PC-3 (cell line): ENCODE results near the gene AGXT. TPM values are rescaled to one million over a fixed set of nuclear protein-coding genes. Genes with fewer than 3 reads are reported as not detected.

Experiments used
- ATAC-seq: fragments of 200-7000 bp; cut with Tn5 transposase; 2 replicates; pipeline ENCODE4 v1.9.1; 2020; ENCODE audit warnings: mild to moderate bottlenecking, moderate library complexity
- BruUV-seq: library from RNA; stranded (reverse); fragments of 400-500 nt; replicated peaks from 2 replicates; lab custom pipeline; 2021; lab: Mats Ljungman, UMichigan
- CTCF ChIA-PET: fragments of 300-600 bp; sonication (Branson Sonifier 250); formaldehyde crosslinking; loops from one replicate; lab custom pipeline; 2022; ENCODE audit warnings: antibody characterized with exemption; lab: Charles Lee
- POLR2A ChIA-PET: fragments of 300-600 bp; sonication (Branson Sonifier 250); formaldehyde crosslinking; loops from one replicate; lab custom pipeline; 2022; ENCODE audit warnings: antibody characterized with exemption; ENCODE audit not compliant: unreplicated experiment; lab: Charles Lee
- DNase-seq: peaks from one replicate; pipeline ENCODE4 v3.0.0-alpha.2; 2015
- H2AFZ ChIP-seq: fragments of 300-600 bp; sonication (generic); 2 replicates; pipeline ENCODE4 v1.6.0; 2016; ENCODE audit warnings: antibody characterized with exemption, low read length
- H3F3A ChIP-seq: fragments of 300-600 bp; sonication (generic); one replicate; pipeline ENCODE4 v1.6.0; 2017; ENCODE audit warnings: antibody characterized with exemption, low read length, control low read depth, mild to moderate bottlenecking; ENCODE audit not compliant: unreplicated experiment
- H3K27ac ChIP-seq: fragments of 300-600 bp; sonication (generic); 2 replicates; pipeline ENCODE4 v1.5.1; 2016; ENCODE audit warnings: mild to moderate bottlenecking, low read length
- H3K27me3 ChIP-seq: fragments of 300-600 bp; sonication (generic); 2 replicates; pipeline ENCODE4 v1.6.1; 2016; ENCODE audit warnings: low read length, mixed read lengths
- H3K36me3 ChIP-seq: fragments of 300-600 bp; sonication (generic); 2 replicates; pipeline ENCODE4 v1.6.1; 2016; ENCODE audit warnings: low read depth, mixed run types, low read length, mixed read lengths
- H3K4me1 ChIP-seq: fragments of 300-600 bp; sonication (generic); 2 replicates; pipeline ENCODE4 v1.5.1; 2016; ENCODE audit warnings: low read length; ENCODE audit not compliant: insufficient read depth
- H3K4me2 ChIP-seq: fragments of 300-600 bp; sonication (generic); 2 replicates; pipeline ENCODE4 v1.6.0; 2016; ENCODE audit warnings: low read length
- H3K4me3 ChIP-seq: fragments of 300-600 bp; sonication (generic); 2 replicates; pipeline ENCODE4 v1.5.1; 2016; ENCODE audit warnings: mild to moderate bottlenecking, low read length, mixed read lengths
- H3K79me2 ChIP-seq: fragments of 300-600 bp; sonication (generic); 2 replicates; pipeline ENCODE4 v1.6.1; 2017; ENCODE audit warnings: low read length, mixed read lengths
- H3K9ac ChIP-seq: fragments of 300-600 bp; sonication (generic); 2 replicates; pipeline ENCODE4 v1.6.0; 2016; ENCODE audit warnings: mild to moderate bottlenecking, low read length
- H3K9me2 ChIP-seq: fragments of 300-600 bp; sonication (generic); replicated peaks from 2 replicates; pipeline ENCODE4 v1.6.1; 2016; ENCODE audit warnings: mixed run types, low read length, mixed read lengths
- H3K9me3 ChIP-seq: fragments of 300-600 bp; sonication (generic); 2 replicates; pipeline ENCODE4 v1.6.1; 2016; ENCODE audit warnings: low read length, mixed read lengths
- H4K20me1 ChIP-seq: fragments of 300-600 bp; sonication (generic); 2 replicates; pipeline ENCODE4 v1.6.1; 2016; ENCODE audit warnings: low read length, mixed read lengths
- EZH2 ChIP-seq: fragments of 300-600 bp; sonication (generic); IDR thresholded peaks from one replicate; pipeline ENCODE4 v1.6.1; 2017; ENCODE audit warnings: antibody characterized with exemption, mild to moderate bottlenecking, low read length; ENCODE audit not compliant: unreplicated experiment
- EZH2phosphoT487 ChIP-seq: fragments of 300-600 bp; sonication (generic); IDR thresholded peaks from 2 replicates; pipeline ENCODE4 v1.6.1; 2018; ENCODE audit warnings: mild to moderate bottlenecking, antibody characterized with exemption, low read length, borderline replicate concordance
- intact Hi-C: fragments of 100-400 bp; cut with micrococcal nuclease; formaldehyde crosslinking; loops from 2 replicates; pipeline ENCODE4 v1.9.0; 2023
- total RNA-seq: library from RNA; depleted of rRNA; stranded (reverse); fragments of >200 nt; gene quantifications from 2 replicates; pipeline ENCODE4 v1.2.3, GENCODE V29; 2014
- TF ChIP-seq, protein P1 (sequence below): fragments of 300-600 bp; sonication (generic); conservative IDR thresholded peaks from 2 replicates; pipeline ENCODE4 v1.5.1; 2017; ENCODE audit warnings: antibody characterized with exemption, low read depth, mild to moderate bottlenecking, low read length

Gene AGXT
- total RNA-seq, 1 experiment from 2014 or later: not detected

DNA sequence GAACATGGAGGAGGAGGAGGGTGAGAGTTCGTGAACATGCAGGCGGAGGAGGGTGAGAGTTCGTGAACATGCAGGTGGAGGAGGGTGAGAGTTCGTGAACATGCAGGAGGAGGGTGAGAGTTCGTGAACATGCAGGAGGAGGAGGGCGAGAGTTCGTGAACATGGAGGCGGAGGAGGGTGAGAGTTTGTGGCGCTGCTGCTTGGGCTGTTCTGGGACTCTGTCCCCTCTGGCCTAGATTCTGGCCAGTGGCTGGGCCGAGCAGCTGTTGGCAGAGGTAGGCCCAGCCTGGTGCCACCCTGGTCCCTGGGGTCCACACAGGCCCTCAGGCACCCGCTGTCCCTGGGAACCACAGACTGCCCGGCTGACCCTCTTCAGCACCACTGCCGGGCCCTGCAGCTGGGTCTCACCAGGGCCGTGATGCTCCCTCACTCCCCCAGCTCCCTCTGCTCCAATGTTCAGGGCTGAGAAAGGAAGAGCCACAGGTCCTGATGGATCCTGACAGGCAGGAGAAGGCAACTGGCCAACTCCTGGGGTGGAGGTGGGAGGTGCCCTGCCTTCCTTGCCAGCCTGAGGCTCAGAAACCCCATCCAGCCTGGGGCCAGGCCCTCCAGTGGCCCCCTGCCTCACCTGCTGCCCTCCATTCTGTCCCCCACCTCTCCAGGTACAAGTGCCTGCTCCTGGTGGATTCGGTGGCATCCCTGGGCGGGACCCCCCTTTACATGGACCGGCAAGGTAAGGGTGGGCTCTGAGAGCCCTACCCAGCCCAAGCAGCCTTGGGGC lies 3.9 kb downstream of the AGXT start:
- ATAC-seq: no peak
- no peak overlapping the region for H3K4me3 ChIP-seq
- H3K79me2 ChIP-seq: no peaks in the 10 kb centered on the region
- no peaks in the 10 kb centered on the region for H4K20me1 ChIP-seq
- H3K4me1 ChIP-seq: no peaks in the 10 kb centered on the region
- TF ChIP-seq, protein P1, sequence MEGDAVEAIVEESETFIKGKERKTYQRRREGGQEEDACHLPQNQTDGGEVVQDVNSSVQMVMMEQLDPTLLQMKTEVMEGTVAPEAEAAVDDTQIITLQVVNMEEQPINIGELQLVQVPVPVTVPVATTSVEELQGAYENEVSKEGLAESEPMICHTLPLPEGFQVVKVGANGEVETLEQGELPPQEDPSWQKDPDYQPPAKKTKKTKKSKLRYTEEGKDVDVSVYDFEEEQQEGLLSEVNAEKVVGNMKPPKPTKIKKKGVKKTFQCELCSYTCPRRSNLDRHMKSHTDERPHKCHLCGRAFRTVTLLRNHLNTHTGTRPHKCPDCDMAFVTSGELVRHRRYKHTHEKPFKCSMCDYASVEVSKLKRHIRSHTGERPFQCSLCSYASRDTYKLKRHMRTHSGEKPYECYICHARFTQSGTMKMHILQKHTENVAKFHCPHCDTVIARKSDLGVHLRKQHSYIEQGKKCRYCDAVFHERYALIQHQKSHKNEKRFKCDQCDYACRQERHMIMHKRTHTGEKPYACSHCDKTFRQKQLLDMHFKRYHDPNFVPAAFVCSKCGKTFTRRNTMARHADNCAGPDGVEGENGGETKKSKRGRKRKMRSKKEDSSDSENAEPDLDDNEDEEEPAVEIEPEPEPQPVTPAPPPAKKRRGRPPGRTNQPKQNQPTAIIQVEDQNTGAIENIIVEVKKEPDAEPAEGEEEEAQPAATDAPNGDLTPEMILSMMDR: no peak
- TF ChIP-seq EZH2phosphoT487: no peak
- TF ChIP-seq EZH2: no peak
- no peak overlapping the region for H3K27ac ChIP-seq
- no peak overlapping the region for H2AFZ ChIP-seq
- no peaks in the 10 kb centered on the region for H3K9me3 ChIP-seq
- no peak overlapping the region for H3K9ac ChIP-seq
- BruUV-seq: no TSS peak
- H3K4me2 ChIP-seq: no peak overlapping the region
- no peaks in the 10 kb centered on the region for H3F3A ChIP-seq
- DNase-seq: no peak
- H3K9me2 ChIP-seq: no peaks in the 10 kb centered on the region
- POLR2A ChIA-PET: no interaction called here
- no peaks in the 10 kb centered on the region for H3K36me3 ChIP-seq
- CTCF ChIA-PET: no interaction called here
- H3K27me3 ChIP-seq: peaks cover 1% of the 10 kb centered on the region
- intact Hi-C loops: no loop called here

DNA sequence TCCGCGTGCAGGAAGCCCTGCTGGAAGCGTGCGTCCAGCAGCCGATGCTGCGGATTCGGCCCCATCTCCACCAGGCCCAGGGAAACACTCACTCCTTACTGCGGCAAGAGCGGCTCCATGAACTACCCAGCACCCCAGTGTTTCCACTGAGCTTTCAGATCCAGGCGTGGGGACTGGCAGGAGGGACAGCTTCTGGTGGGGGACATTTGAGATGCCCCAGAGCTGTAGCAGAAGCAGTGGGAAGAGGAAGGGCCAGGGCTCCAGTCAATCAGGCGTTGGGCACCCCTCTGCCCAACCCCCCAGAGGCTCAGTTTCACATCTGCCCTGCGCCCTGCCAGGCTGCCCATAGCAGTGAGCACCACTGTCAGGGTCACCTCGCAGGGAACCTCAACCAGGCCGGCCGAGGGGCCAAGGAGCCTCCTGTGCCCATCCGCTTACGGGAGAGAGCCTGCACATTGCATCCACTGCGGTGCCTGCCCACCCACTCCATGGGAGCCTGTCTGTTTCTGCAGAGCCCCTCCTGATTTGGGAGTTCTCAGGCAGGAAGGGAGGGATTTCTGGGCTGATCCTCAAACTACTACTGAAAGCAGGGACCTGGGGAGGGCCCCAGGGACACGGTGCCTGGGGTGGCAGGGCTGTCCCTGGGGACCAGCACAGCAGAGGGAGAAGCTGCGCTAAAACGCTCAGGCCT lies 4.6 kb downstream of the AGXT start:
- Histone ChIP-seq H3K9me2 (no peaks in the 10 kb centered on the region), H3K4me3 (no peak overlapping the region), H3K9me3 (no peaks in the 10 kb centered on the region), H3K27me3 (no peaks in the 10 kb centered on the region; the same call in none of the 2 replicates), H3K79me2 (no peaks in the 10 kb centered on the region), H4K20me1 (no peaks in the 10 kb centered on the region), H3K4me2 (no peak overlapping the region), H3F3A (no peaks in the 10 kb centered on the region), H2AFZ (no peak overlapping the region), H3K36me3 (no peaks in the 10 kb centered on the region), H3K4me1 (no peaks in the 10 kb centered on the region), H3K27ac (no peak overlapping the region), H3K9ac (no peak overlapping the region)
- POLR2A ChIA-PET: no interaction called here
- DNase-seq (no peak), ATAC-seq (no peak)
- no TSS peak for BruUV-seq
- CTCF ChIA-PET: no interaction called here
- intact Hi-C loops: no loop called here
- TF ChIP-seq, protein P1: no peak
- TF ChIP-seq EZH2 (no peak), EZH2phosphoT487 (no peak)
